B cell (primary cell): ENCODE results near the gene ELFN2. TPM values are rescaled to one million over a fixed set of nuclear protein-coding genes. Genes with fewer than 3 reads are reported as not detected.

Experiments used
- ATAC-seq: fragments of 200-7000 bp; cut with Tn5 transposase; one replicate; pipeline ENCODE4 v1.10.0; 2021; ENCODE audit warnings: low read depth, mild to moderate bottlenecking, moderate number of reproducible peaks, moderate library complexity
- CTCF ChIA-PET: fragments of 350-600 bp; sonication (Branson Sonifier 250); formaldehyde crosslinking; loops from one replicate; lab custom pipeline; 2021; ENCODE audit warnings: antibody characterized with exemption, inconsistent platforms; lab: Charles Lee
- POLR2A ChIA-PET: fragments of 350-600 bp; sonication (Branson Sonifier 250); formaldehyde crosslinking; loops from one replicate; lab custom pipeline; 2021; ENCODE audit warnings: antibody characterized with exemption; lab: Charles Lee
- DNase-seq: peaks from one replicate; pipeline ENCODE4 v3.0.0; 2013
- H2AFZ ChIP-seq: 2 replicates; pipeline ENCODE4 v1.6.1; 2012; ENCODE audit warnings: mild to moderate bottlenecking, low read depth, low read length; ENCODE audit not compliant: insufficient read depth, poor library complexity, severe bottlenecking
- H3K27ac ChIP-seq, 2 donors: 1 replicate in 1 of 2; 2 replicates in 1 of 2; pipeline ENCODE4 v1.5.1; 2012 to 2013; ENCODE audit warnings: low read length in 2 of 2, mild to moderate bottlenecking in 2 of 2, moderate library complexity in 1 of 2
- H3K27me3 ChIP-seq, 4 experiments: fragments of 200-600 bp in 1 of 4; sonication (generic) in 1 of 4; replicated peaks in 1 of 4; 1 replicate in 2 of 4; 2 replicates in 2 of 4; pipeline versions ENCODE4 v1.6.1 to v1.7.0; 2013 to 2016; ENCODE audit warnings: low read length in 3 of 4, mild to moderate bottlenecking in 2 of 4, mixed read lengths in 1 of 4, moderate library complexity in 1 of 4; ENCODE audit not compliant: insufficient read depth in 4 of 4, control insufficient read depth in 3 of 4; ENCODE audit errors: control extremely low read depth in 1 of 4
- H3K36me3 ChIP-seq, 2 experiments: replicated peaks in 1 of 2; 1 replicate in 1 of 2; 2 replicates in 1 of 2; pipeline versions ENCODE4 v1.6.1 to v1.7.1; 2013; ENCODE audit warnings: low read length in 1 of 2; ENCODE audit not compliant: insufficient read depth in 2 of 2, control insufficient read depth in 1 of 2; ENCODE audit errors: control extremely low read depth in 1 of 2, extremely low read depth in 1 of 2
- H3K4me1 ChIP-seq, 2 donors: fragments of 200-600 bp in 1 of 2; sonication (generic) in 1 of 2; 1 replicate in 1 of 2; 2 replicates in 1 of 2; pipeline versions ENCODE4 v1.5.1 to v1.6.1; 2013 to 2017; ENCODE audit warnings: low read length in 2 of 2; ENCODE audit not compliant: control insufficient read depth in 2 of 2, insufficient read depth in 2 of 2
- H3K4me2 ChIP-seq: replicated peaks from 2 replicates; pipeline ENCODE3; 2012; ENCODE audit warnings: mild to moderate bottlenecking, low read depth, low read length; ENCODE audit not compliant: poor library complexity, severe bottlenecking
- H3K4me3 ChIP-seq, 5 experiments: fragments of 200-600 bp in 1 of 5; sonication (generic) in 1 of 5; 1 replicate in 3 of 5; 2 replicates in 2 of 5; pipeline versions ENCODE4 v1.5.1 to v1.7.0; 2011 to 2016; ENCODE audit warnings: low read length in 4 of 5, mild to moderate bottlenecking in 4 of 5, low read depth in 2 of 5, control low read depth in 1 of 5, moderate library complexity in 1 of 5; ENCODE audit not compliant: insufficient read depth in 1 of 5; ENCODE audit errors: control extremely low read depth in 1 of 5, extremely low read depth in 1 of 5
- H3K79me2 ChIP-seq: fragments of 200-600 bp; sonication (generic); one replicate; pipeline ENCODE4 v1.6.0; 2016; ENCODE audit warnings: low read length; ENCODE audit not compliant: control insufficient read depth, insufficient read depth
- H3K9ac ChIP-seq: fragments of 200-600 bp; sonication (generic); 2 replicates; pipeline ENCODE4 v1.6.1; 2017; ENCODE audit warnings: mild to moderate bottlenecking, low read length, moderate library complexity
- H3K9me3 ChIP-seq, 3 donors: one replicate each; pipeline versions ENCODE4 v1.6.1 to v1.7.1; 2013; ENCODE audit warnings: low read length in 2 of 3; ENCODE audit not compliant: control insufficient read depth in 2 of 3, insufficient read depth in 1 of 3; ENCODE audit errors: control extremely low read depth in 1 of 3
- H4K20me1 ChIP-seq: 2 replicates; pipeline ENCODE4 v1.6.0; 2012; ENCODE audit warnings: mild to moderate bottlenecking, low read length; ENCODE audit not compliant: insufficient read depth, control insufficient read depth, poor library complexity, severe bottlenecking
- H3K27ac Mint-ChIP-seq: one replicate; pipeline ENCODE4 v1.8.0; 2021; ENCODE audit warnings: mixed read lengths
- H3K27me3 Mint-ChIP-seq: one replicate; pipeline ENCODE4 v1.8.0; 2021; ENCODE audit warnings: mixed read lengths
- H3K4me1 Mint-ChIP-seq: one replicate; pipeline ENCODE4 v1.8.0; 2021; ENCODE audit warnings: mixed read lengths
- H3K4me3 Mint-ChIP-seq: one replicate; pipeline ENCODE4 v1.8.0; 2021; ENCODE audit warnings: mixed read lengths
- H3K9me3 Mint-ChIP-seq: one replicate; pipeline ENCODE4 v1.8.0; 2022; ENCODE audit warnings: mixed read lengths; ENCODE audit not compliant: insufficient read depth
- EZH2 ChIP-seq: IDR thresholded peaks from 2 replicates; pipeline ENCODE4 v1.6.1; 2012; ENCODE audit warnings: borderline replicate concordance, low read depth, mild to moderate bottlenecking, moderate library complexity, low read length; ENCODE audit not compliant: insufficient read depth, poor library complexity, severe bottlenecking
- WGBS: methylation state at CpG from one replicate; pipeline ENCODE4 v1.1.5; 2013; ENCODE audit warnings: missing lambda C conversion rate; ENCODE audit not compliant: insufficient coverage; 5-methylcytosine and 5-hydroxymethylcytosine counted together
- intact Hi-C: fragments of 100-400 bp; cut with micrococcal nuclease; formaldehyde crosslinking; loops from one replicate; pipeline ENCODE4 v1.10.0; 2022
- polyA plus RNA-seq: library from polyadenylated mRNA; depleted of rRNA; stranded (reverse); fragments of >200 nt; gene quantifications from 2 replicates; pipeline ENCODE4 v1.2.3, GENCODE V29; 2012
- total RNA-seq, 2 donors: library from RNA; stranded (reverse); fragments of 120-200 nt in 1 of 2; gene quantifications; 1 replicate in 1 of 2; 2 replicates in 1 of 2; pipeline versions ENCODE4 v1.2.3 to v1.2.4, GENCODE V29; 2013 to 2022
- TF ChIP-seq, protein P1 (sequence below): fragments of 200-600 bp; IDR thresholded peaks from one replicate; pipeline ENCODE4 v1.8.0; 2022; ENCODE audit warnings: antibody characterized with exemption, mild to moderate bottlenecking

ELFN2 gene
- total and polyA plus RNA-seq, 2 donors (not counting 1 experiment from before 2014, with no cell fraction given), result 0.07 to 0.12 TPM

DNA sequence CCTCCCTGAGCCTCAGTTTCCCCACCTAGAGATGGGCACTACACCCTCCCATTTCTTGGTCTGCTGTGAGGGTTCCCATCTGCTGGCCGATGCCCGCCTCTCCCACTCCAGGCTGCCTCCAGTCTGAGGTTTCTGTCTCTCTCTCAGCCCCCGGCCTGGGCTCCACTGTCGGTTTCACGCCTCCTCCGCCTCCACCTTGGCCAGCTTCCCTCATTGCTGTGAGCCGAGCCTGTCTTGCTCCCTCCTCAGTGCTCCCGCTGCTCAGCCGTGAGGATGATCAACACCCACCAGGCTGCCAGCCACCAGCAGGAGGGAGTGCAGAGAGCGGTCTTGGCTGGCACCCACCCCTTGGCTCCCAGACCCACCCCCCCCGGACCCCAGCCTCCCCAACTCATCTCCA lies 83.9 kb downstream of the ELFN2 start:
- H3K4me1 ChIP-seq, result no peaks in the 10 kb centered on the region
- no peak overlapping the region for H3K4me3 ChIP-seq
- 89% methylated on average over 9 of the region's 11 CpGs for WGBS
- H3K9me3 ChIP-seq, result no peaks in the 10 kb centered on the region
- no peak overlapping the region for H3K9ac ChIP-seq
- ATAC-seq, result no peak
- H3K27ac Mint-ChIP-seq, result no peak overlapping the region
- H2AFZ ChIP-seq, result no peak overlapping the region
- peaks cover under 1% of the 10 kb centered on the region for H3K4me1 Mint-ChIP-seq
- no peaks in the 10 kb centered on the region for H3K79me2 ChIP-seq
- H3K9me3 Mint-ChIP-seq, result no peaks in the 10 kb centered on the region
- TF ChIP-seq, protein P1, sequence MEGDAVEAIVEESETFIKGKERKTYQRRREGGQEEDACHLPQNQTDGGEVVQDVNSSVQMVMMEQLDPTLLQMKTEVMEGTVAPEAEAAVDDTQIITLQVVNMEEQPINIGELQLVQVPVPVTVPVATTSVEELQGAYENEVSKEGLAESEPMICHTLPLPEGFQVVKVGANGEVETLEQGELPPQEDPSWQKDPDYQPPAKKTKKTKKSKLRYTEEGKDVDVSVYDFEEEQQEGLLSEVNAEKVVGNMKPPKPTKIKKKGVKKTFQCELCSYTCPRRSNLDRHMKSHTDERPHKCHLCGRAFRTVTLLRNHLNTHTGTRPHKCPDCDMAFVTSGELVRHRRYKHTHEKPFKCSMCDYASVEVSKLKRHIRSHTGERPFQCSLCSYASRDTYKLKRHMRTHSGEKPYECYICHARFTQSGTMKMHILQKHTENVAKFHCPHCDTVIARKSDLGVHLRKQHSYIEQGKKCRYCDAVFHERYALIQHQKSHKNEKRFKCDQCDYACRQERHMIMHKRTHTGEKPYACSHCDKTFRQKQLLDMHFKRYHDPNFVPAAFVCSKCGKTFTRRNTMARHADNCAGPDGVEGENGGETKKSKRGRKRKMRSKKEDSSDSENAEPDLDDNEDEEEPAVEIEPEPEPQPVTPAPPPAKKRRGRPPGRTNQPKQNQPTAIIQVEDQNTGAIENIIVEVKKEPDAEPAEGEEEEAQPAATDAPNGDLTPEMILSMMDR, result no peak
- no peak for TF ChIP-seq EZH2
- H3K4me3 Mint-ChIP-seq, result no peak overlapping the region
- ChIA-PET POLR2A (no interaction called here), CTCF (no interaction called here)
- intact Hi-C loops, result no loop called here
- peaks cover 0 to 3% (median 1%) of the 10 kb centered on the region in 4 experiments for H3K27me3 ChIP-seq
- H4K20me1 ChIP-seq, result no peaks in the 10 kb centered on the region
- H3K27ac ChIP-seq, result no peak overlapping the region
- no peaks in the 10 kb centered on the region for H3K36me3 ChIP-seq
- no peak overlapping the region for H3K4me2 ChIP-seq
- DNase-seq, result no peak
- H3K27me3 Mint-ChIP-seq, result peaks cover 30% of the 10 kb centered on the region

DNA sequence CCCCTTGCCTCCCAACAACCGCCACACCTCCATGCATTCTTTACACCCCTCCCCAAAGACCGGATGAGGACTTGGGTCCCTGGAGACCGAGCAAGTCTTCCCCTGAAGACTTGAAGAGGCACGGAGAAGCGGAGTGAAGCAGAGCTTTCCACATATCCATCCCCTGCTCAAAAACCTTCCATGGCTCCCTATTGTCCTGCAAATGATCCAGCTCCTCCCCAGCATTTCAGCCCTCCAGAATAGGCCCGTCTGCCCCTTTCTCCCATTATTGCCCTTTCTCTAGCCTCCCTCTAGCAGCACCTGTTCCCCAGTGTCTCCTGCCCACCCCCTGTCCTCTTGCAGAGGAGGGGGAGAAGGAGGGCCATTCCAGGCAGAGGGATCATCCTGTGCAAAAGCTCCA lies 85.2 kb downstream of the ELFN2 start:
- H3K9ac ChIP-seq, result no peak overlapping the region
- no peaks in the 10 kb centered on the region for H3K9me3 ChIP-seq
- H3K27ac ChIP-seq, result no peak overlapping the region
- intact Hi-C loops, result no loop called here
- H3K4me3 ChIP-seq, result no peak overlapping the region
- H3K27me3 Mint-ChIP-seq, result peaks cover 37% of the 10 kb centered on the region
- no peaks in the 10 kb centered on the region for H3K9me3 Mint-ChIP-seq
- H4K20me1 ChIP-seq, result no peaks in the 10 kb centered on the region
- DNase-seq (no peak), ATAC-seq (no peak)
- POLR2A ChIA-PET, result no interaction called here
- H3K4me2 ChIP-seq, result no peak overlapping the region
- no peak overlapping the region for H3K4me3 Mint-ChIP-seq
- WGBS, result 86% methylated on average over 5 of the region's 6 CpGs
- H3K4me1 Mint-ChIP-seq, result peaks cover 5% of the 10 kb centered on the region
- H2AFZ ChIP-seq, result no peak overlapping the region
- H3K4me1 ChIP-seq, result no peaks in the 10 kb centered on the region
- peaks cover 0 to 9% (median 1%) of the 10 kb centered on the region in 4 experiments for H3K27me3 ChIP-seq
- H3K36me3 ChIP-seq, result no peaks in the 10 kb centered on the region
- CTCF ChIA-PET, result no interaction called here
- no peak overlapping the region for H3K27ac Mint-ChIP-seq
- no peak for TF ChIP-seq EZH2
- TF ChIP-seq, protein P1, result no peak
- H3K79me2 ChIP-seq, result no peaks in the 10 kb centered on the region
